GM21528 (cell line): ENCODE results near the gene ANKRD13B.

Experiments
- ATAC-seq: cut with Tn5 transposase; IDR thresholded peaks from one replicate; pipeline ENCODE4 v1.9.1; 2021; ENCODE audit warnings: mild to moderate bottlenecking, moderate library complexity; ENCODE audit not compliant: unreplicated experiment, low FRiP score

Gene ANKRD13B

DNA sequence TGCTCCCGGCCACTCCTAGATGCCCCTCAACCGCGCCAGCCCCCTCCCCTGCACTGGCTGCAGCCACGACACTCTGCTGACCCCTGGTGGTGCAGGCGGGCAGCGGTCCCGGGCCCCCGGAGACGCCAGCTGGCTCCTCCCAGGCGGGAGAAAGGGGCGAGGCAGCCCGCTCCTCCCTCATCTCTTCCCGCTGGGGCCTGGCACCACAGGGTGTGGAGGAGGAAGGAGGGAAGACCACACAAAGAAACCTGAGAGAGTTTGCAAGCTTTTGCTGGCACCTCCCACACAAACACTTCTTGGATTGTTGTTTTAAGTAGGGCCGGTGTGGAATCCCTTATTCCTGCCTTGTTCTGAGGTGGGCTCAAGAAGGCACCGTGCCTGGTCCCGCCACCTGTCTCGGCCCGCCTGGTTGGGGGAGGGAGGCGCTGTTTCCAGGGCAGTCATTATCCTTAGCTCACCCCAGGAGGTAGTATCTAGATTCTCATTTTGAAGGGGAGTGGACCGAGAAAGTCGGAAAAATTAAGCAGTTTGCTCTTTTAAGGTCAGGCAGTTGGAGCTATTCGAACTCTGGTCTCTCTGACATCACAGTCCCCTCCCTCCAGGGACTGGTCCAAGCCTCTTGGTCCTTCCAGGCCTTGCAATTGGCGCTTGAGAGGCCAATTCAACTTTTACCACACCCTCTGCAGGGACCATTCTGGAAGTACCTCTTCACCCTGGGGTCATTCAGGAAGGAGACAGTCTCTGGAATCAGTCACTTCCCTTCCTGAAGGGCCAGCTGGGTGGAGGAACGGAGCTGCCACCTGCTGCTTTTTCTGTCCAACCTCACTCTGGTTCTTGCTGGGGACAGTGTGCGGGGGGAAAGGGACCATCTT is 959 bp upstream of the ANKRD13B start:
- ATAC-seq: no peak

DNA sequence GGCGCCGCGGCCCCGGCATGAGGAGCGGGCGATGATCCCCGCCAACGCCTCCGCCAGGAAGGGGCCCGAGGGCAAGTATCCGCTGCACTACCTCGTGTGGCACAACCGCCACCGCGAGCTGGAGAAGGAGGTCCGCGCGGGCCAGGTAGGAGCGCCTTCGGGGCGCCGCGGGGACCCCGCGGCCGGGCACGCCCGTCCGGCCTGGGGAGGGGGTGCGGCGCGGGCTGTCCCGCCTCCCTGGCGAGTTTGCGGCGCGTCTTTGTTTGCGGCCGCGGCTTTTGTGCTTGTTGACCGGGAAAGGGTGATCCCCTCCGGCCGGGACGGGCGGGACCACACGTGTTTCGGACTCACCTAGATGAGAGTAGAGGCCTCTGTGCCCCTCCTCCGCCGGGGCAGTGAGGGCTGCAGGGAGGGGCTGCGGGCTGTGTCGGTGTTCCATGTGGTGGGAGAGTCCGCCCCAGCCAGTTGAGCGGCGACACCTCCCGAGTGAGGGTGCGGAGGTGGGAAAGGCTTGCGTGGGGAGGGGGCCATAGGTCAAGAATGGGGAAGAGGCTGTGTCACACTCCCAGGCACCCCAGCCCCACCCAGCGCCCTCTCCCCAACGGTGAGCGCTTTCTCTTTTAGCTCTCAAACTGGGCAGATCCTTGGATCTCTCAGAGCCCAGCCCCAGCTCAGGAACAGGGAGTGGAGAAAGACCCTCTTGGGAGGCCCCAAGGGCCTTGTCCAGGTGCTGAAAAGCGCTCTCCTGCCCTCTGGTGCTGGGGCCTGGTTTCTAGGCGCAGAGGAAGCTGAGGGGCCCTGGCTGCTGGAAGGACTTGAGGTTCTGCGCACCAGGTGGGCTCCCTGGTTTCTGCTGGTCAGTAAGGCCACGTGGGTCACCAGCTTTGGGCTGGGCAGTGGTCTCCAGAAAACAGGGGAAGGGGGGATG is 923 bp downstream of the ANKRD13B start:
- ATAC-seq: no peak

DNA sequence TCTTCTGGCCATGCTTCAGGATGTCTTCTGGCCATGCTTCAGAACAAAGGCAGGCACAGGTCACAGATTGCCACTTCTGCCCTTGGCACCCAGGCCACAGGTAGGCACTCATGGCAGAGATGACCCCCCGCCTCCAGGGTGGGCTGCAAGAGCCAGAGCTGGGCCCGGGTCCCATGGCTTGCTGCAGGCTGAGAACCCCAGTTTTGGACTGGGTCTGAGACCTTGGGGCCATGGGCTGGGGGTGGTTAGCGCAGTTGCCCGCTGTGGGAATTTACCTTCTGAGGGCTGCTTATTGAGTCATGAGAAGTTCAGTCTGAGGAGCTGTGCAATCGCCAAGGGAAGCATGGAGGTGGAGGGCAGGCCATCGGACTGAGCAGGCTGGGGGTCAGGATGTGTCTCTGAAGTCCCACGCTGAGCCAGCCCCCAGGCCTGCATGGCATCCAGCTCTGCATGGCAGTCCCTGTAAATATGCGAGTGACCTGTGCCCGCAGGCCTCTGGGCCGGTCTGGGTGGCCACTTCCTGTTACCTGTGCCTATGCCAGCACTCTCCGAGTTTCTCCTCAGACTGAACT is 1.7 kb downstream of the ANKRD13B start:
- ATAC-seq: no peak

DNA sequence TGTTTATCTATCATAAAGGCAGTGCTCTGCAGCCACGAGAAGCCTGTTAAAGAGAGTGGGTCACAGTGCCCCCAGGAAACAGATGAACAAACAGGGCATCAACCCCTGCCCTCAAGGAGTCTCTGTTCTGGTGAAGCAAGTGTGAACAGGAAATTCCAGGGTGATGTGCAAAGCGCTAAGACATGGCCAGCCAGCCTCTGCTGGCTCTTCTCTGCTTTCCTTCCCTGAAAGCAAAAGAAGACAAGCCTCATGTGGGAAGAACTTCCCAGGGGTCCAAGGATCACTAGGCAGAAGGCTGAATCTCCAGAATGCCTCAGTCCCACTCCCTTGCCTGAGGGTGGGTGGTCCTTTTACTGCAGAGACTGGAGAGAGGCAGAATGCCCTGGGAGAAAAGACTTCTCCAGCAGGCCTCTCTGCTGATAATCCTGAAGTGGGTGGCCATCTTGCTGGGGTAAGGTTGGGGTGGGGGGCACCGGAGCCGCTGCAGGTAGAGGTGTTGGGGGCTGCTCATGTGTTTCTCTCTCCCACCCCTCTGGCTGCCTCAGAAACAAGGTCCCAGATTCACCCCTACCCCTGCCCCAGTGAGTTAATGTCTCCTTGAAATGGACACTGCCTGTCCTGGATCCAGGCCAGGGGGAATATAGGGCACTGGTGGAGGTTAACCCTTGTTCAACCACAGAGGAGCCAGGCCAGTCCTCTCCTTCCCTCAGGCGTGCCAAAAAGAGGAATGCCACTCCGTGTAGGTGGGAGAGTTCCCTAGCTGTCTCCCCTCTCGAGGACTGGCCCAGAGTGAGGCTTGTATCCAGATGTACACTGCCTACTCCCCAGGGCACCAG is 2.4 kb downstream of the ANKRD13B start:
- no peak for ATAC-seq

DNA sequence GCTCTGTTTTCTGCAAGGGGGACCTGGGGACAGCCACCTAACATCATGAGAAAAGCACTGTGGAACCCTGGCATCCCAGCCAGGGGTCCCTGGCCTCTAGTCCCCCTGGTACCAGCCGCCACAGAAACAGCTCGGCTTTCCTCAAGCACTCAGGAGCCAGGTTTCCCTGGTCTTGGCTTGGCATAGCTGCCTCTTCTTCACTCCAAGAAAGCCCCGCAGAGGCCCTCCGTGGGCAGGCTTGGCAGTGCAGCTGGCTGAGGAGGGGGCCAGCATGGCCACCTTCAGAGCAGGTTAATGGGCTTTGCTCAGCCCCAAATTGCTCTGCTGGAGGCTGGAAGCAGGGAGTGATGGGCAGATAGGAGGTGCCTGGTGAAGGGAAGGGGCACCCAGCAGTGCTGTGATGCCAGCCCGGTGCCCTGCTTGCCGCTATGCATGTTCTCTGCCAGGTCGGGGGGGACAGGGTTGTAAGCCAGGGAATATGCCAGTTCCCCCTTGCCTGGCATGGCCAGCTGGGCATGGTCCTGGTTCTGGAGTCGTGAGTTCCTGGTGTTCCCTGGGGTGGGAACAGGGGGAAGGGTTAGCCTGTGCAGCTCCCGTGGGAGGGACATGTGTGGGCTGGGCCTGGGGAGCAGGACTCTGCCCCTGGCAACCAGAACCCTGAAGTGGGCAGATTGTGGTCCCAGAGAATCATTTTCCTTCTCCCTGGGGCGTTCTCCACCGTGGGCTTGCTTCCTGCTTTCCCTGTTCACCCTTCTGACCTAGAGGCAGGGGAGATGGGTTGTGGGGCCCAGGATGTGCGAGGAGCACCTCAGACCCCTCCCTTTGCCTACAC is 3.2 kb downstream of the ANKRD13B start:
- no peak for ATAC-seq

DNA sequence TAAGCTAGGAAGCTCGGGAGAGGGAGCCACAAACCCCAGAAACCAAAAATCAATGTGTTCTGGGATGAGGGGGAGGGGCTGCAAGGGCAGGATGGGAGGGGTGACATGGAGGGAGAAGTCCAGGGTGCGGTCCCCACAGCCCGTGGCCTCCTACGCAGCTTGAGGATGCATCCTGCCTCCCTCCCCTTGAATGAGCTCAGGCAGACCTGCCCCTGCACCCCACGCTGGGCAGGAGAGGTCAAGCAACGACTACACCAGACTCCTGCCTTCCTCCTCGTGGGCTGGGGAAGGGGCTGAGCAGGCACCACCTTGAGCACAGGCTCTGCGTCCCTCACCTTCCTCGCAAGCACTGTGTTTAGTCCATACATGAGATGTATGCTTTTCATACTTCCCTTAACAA is 3.9 kb downstream of the ANKRD13B start:
- ATAC-seq: no peak

DNA sequence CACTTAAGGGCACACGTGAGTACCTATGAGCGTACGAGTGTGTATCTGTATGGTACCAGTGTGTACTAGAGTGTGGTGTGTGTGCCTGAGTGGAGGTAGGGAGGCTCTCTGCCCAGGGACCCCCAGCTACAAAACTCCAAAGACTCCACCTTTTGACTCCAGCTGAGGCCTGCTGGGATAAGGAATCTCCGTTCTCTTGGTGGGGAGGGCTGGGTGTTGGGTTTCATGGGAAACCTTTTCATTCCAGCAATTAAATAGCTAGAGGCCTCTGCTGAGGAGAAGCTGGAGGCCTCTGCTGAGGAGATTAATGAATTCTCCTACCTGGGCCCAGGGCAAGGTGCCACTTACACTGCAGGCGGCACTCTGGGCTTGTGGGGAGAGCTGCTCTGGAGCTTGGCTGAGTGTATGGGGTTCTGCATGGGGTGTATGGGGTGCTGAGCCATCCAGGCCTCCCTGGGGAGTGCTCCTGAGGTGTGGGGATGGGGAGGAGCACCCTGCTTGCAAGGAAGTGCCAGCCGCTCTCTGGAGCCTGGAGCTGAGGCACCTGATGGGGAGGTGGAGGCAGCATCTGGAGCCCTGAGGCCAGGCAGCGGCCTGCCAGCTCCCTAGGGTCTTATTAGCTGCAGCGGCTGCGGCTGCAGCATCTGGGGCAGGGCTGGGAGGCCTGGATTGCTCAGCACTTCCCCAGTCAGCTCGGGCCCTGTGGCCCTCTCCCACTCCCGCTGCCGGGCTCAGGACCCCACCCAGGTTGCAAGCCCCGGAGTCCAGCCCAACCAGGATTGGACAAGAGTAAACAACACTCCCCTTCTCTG is 4.6 kb downstream of the ANKRD13B start:
- no peak for ATAC-seq

DNA sequence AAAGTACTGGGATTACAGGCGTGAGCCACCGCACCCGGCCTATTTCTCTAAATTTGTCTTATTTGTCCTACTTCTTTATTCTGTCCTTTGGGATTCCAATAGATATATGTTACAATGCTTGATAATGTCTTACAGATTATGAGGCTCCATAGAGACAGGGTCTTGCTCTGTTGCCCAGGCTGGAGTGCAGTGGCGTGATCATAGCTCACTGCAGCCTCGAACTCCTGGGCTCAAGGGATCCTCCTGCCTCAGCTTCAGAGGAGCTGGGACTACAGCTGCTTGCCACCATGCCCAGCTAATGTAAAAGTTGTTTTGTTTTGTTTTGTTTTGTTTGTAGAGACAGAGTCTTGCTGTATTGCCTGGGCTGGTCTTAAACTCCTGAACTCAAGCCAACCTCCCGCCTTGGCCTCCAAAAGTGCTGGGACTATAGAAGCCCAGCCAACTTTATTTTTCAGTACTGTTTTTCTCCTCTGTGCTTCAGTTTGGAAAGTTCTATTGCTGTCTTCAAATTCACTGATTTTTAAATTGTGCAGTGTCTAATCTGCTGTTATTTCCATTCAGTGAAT is 10.3 kb downstream of the ANKRD13B start:
- ATAC-seq: no peak

DNA sequence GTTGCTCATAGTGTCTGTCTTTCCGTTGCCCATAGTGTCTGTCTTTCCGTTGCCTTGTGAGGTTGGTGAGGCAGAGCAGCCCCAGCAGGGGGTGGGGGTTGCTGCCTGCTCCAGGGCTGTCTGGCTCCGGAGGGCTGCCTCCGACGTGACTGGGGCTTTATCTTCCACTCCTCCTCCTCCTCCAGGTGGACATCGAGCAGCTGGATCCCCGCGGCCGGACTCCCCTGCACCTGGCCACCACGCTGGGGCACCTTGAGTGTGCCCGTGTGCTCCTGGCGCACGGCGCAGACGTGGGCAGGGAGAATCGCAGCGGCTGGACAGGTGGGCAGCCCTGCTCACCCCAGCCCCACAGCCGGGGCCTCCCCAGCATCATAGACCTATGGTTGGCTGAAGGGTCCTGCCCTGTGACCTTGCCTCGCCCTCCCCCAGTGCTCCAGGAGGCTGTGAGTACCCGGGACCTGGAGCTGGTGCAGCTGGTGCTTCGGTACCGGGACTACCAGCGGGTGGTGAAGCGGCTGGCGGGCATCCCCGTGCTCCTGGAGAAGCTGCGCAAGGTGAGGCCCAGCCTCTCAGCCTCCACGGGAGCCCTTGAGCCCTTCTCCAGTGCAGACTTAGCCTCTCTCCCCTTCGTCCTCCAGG is 14.7 kb downstream of the ANKRD13B start:
- no peak for ATAC-seq

DNA sequence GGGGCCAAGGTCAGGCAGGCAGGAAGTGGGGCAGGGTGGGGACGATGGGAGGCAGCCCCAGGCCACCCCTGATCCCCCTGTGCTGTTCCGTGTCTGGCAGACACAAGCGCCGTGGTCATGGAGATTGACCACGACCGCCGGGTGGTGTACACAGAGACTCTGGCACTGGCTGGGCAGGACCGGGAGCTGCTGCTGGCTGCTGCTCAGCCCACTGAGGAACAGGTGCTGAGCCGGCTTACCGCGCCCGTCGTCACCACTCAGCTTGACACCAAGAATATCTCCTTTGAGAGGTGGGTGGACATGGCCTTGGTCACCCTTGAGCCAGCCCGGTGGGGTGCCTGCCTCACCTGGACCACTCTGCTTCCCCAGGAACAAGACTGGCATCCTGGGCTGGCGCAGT is 16.1 kb downstream of the ANKRD13B start:
- ATAC-seq: no peak

DNA sequence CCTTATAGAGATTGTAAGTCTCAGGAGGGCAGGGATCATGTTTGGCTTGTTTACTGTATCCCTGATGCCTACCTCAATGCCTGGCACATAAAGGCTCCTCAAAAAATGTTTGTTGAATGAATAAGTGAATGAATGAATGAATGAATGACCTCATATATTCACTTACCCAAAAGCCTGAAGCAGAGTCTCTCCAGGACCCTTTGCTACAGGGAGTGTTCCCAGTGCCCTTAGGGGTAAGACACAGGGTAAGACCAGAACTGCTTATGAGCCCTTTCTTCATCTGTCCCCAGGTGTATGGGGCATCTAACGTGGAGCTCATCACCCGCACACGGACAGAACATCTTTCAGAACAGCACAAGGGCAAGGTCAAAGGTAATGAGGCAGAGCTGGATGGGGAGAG is 17.5 kb downstream of the ANKRD13B start:
- no peak for ATAC-seq

DNA sequence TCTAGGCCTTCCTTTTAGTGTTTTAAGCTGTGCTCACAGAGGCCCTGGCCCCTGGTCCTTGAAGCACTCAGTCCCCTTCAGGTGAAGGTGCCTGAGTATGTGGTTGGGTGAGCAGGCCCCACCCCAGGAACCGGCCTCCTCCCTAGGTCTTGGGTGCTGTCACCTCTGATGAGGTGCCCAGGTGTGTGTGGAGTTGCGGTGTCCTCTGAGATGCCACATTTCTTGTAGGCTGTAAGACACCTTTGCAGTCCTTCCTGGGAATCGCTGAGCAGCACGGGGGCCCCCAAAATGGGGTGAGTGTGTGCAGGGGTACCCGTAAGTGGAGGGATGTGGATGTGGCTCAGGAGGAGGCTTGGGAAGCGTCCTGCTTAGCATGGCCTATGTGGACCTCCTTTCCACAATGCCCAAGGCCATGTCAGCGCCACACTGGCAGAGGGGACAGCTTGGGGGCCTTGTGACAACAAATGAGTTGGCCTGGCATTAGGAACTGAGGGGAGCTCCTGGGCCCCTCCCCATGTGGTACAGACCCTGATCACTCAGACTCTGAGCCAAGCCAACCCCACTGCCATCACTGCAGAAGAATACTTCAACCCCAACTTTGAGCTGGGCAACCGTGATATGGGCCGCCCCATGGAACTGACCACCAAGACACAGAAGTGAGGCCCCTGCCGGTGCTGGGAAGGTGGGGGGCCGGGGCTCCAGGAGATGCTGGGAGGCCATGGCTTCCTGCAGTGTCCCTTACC is 18.6 kb downstream of the ANKRD13B start:
- no peak for ATAC-seq

DNA sequence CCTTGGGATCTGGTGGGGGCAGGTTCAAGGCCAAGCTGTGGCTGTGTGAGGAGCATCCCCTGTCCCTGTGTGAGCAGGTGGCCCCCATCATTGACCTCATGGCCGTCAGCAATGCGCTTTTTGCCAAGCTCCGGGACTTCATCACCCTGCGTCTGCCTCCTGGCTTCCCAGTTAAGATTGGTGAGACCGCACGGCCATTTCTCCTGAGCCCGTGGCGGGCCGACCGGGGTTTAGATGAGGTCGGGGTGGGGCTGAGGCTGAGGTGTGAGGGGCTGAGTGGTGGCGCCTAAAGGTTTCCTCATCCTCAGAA is 19.1 kb downstream of the ANKRD13B start:
- no peak for ATAC-seq

DNA sequence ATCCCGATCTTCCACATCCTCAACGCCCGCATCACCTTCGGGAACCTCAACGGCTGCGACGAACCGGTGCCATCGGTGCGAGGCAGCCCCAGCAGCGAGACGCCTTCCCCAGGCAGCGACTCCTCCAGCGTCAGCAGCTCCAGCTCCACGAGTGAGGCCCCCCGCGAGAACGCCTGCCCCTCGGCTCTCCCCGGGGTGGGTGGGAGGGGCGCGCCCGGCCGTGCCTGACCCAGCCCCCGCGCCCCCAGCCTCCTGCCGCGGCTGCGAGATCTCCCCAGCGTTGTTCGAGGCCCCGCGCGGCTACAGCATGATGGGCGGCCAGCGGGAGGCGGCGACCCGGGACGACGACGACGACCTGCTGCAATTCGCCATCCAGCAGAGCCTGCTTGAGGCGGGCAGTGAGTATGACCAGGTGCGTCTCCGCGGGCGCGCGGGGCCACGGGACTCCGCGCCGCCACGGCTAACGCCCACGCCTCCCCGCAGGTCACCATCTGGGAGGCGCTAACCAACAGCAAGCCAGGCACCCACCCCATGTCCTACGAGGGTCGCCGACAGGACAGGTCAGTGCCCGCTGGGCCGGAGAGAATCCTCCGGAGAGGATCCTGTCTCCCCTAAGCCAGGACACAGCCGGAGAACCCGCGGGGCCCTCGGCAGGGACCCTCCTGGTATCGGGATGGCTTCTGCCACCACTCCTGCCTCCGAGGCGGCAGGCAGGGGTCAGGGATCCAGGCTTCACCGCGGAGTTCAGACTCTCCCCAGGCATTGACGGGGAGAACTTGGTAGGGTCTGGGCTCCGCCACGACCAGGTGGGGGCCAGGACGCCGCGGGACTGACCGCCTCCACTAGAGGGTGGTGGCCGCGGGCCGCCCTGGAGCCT is 19.7 kb downstream of the ANKRD13B start:
- ATAC-seq: no peak

DNA sequence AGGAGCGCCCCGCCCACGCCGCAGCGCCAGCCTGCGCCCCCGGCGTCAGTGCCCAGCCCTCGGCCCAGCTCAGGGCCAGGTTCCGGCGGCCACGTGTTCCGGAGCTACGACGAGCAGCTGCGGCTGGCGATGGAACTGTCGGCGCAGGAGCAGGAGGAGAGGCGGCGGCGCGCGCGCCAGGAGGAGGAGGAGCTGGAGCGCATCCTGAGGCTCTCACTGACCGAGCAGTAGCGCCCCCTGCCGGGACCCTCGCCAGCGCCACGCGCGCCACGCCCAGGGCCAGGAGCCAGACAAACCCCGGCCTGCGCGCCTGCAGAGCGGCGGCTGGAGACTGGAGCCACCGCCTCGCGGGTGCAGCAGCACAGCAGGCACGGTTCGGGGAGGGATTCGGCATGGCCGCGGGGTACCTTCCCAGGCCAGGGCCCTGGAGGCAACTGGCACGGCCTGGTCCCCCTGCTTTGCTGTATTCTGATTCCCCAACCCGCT is 20.5 kb downstream of the ANKRD13B start:
- ATAC-seq: no peak

DNA sequence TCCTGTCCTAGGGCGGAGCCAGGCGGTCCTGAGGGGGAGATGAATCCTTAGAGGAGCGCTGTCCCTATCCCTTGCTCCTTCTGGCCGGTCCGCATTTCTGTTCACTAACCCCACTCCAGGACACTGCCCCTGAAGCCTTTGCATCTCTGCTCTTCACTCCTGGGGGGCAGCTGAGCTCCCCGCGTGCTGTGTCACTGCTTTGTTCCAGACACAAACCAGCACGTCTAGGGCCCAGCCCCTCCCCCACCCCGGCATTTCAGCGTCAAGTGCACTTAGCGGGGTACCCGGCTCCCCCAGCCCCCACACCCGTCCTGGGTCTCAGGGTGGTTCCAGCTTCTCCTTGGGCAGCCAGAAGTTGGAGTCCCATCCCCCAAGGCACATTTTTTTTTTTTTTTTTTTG is 20.9 kb downstream of the ANKRD13B start:
- no peak for ATAC-seq
